ENCODE measurements around the gene DMD. TPM values are rescaled to one million over a fixed set of nuclear protein-coding genes. Genes with fewer than 3 reads are reported as not detected.

The DMD gene
- total RNA-seq, 1 experiment from 2014 or later, result 19.3 TPM

GRCh38 chrX:31506928-31507327, 1704.4 kb downstream of the DMD start:
- CTCF ChIA-PET, result no interaction called here
- POLR2A ChIA-PET, result no interaction called here
- Mint-ChIP-seq H3K4me1 (ENCODE audit: insufficient read depth, unreplicated experiment) (no peaks in the 10 kb centered on the region), H3K36me3 (ENCODE audit: insufficient read depth, unreplicated experiment) (no peaks in the 10 kb centered on the region), H3K4me3 (ENCODE audit: unreplicated experiment) (no peak overlapping the region), H3K9me3 (ENCODE audit: unreplicated experiment) (no peaks in the 10 kb centered on the region), H3K27ac (ENCODE audit: low read depth, unreplicated experiment) (no peak overlapping the region), H3K27me3 (ENCODE audit: insufficient read depth, unreplicated experiment) (peaks cover 13% of the 10 kb centered on the region)
- DNase-seq (ENCODE audit: unreplicated experiment), result no peak
- no peak for TF ChIP-seq CTCF (IDR thresholded peaks at IDR 0.05; ENCODE audit: unreplicated experiment)
- intact Hi-C loops (cut with micrococcal nuclease), result no loop called here
- no TSS peak for BruUV-seq (replicated peaks)

- TF ChIP-seq CTCF (IDR thresholded peaks at IDR 0.05; ENCODE audit: unreplicated experiment), result no peak
- intact Hi-C loops (cut with micrococcal nuclease), result no loop called here
- Mint-ChIP-seq H3K9me3 (ENCODE audit: unreplicated experiment) (no peaks in the 10 kb centered on the region), H3K27ac (ENCODE audit: low read depth, unreplicated experiment) (no peak overlapping the region), H3K4me1 (ENCODE audit: insufficient read depth, unreplicated experiment) (no peaks in the 10 kb centered on the region), H3K4me3 (ENCODE audit: unreplicated experiment) (no peak overlapping the region), H3K27me3 (ENCODE audit: insufficient read depth, unreplicated experiment) (peaks cover 13% of the 10 kb centered on the region), H3K36me3 (ENCODE audit: insufficient read depth, unreplicated experiment) (no peaks in the 10 kb centered on the region)
- BruUV-seq (replicated peaks), result no TSS peak
- CTCF ChIA-PET, result no interaction called here
- POLR2A ChIA-PET, result no interaction called here
- no peak for DNase-seq (ENCODE audit: unreplicated experiment)
Measured at GRCh38 chrX:31506360-31506759, 1705.0 kb downstream of the DMD start.

DNA sequence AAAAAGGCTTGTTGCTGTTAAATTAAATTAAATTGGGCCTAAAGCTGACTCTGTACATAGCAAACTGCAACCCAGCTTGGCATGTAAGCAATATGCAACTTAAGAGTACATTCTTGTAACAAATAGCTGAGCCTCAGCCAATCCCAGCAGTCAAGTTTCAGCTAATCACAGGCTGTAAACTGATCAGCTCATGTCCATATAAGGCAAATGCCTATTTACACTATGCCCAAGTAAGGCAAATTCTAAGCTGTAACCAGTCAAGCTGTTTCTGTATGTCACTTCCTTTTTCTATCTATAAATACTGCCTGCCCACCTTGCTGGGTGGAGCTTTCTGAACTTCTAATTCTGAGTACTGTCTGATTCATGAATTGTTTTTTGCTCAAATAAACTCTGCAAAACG, 1710.4 kb downstream of the DMD start:
- peaks cover 23% of the 10 kb centered on the region for H3K27me3 Mint-ChIP-seq (ENCODE audit: insufficient read depth, unreplicated experiment)
- CTCF ChIA-PET, result interaction anchor here (1.2 kb wide), 1 partner anchor 17 kb away, joined by 4 read pairs; no protein-coding TSS in a partner anchor
- no peaks in the 10 kb centered on the region for H3K9me3 Mint-ChIP-seq (ENCODE audit: unreplicated experiment)
- TF ChIP-seq CTCF (IDR thresholded peaks at IDR 0.05; ENCODE audit: unreplicated experiment), result no peak
- no peaks in the 10 kb centered on the region for H3K36me3 Mint-ChIP-seq (ENCODE audit: insufficient read depth, unreplicated experiment)
- BruUV-seq (replicated peaks), result no TSS peak
- DNase-seq (ENCODE audit: unreplicated experiment), result peak; percentile 1
- H3K4me1 Mint-ChIP-seq (ENCODE audit: insufficient read depth, unreplicated experiment), result peaks cover 11% of the 10 kb centered on the region
- POLR2A ChIA-PET, result no interaction called here
- intact Hi-C loops (cut with micrococcal nuclease), result no loop called here
- H3K27ac Mint-ChIP-seq (ENCODE audit: low read depth, unreplicated experiment), result no peak overlapping the region
- H3K4me3 Mint-ChIP-seq (ENCODE audit: unreplicated experiment), result no peak overlapping the region

GRCh38 chrX:31499109-31499508, 1712.2 kb downstream of the DMD start:
- no TSS peak for BruUV-seq (replicated peaks)
- no peaks in the 10 kb centered on the region for H3K36me3 Mint-ChIP-seq (ENCODE audit: insufficient read depth, unreplicated experiment)
- no peaks in the 10 kb centered on the region for H3K9me3 Mint-ChIP-seq (ENCODE audit: unreplicated experiment)
- H3K4me1 Mint-ChIP-seq (ENCODE audit: insufficient read depth, unreplicated experiment), result peaks cover 11% of the 10 kb centered on the region
- H3K27me3 Mint-ChIP-seq (ENCODE audit: insufficient read depth, unreplicated experiment), result peaks cover 23% of the 10 kb centered on the region
- intact Hi-C loops (cut with micrococcal nuclease), result no loop called here
- no peak for TF ChIP-seq CTCF (IDR thresholded peaks at IDR 0.05; ENCODE audit: unreplicated experiment)
- CTCF ChIA-PET, result interaction anchor here (0.7 kb wide), 1 partner anchor 473 kb away, joined by 5 read pairs; no protein-coding TSS in a partner anchor
- POLR2A ChIA-PET, result no interaction called here
- H3K4me3 Mint-ChIP-seq (ENCODE audit: unreplicated experiment), result no peak overlapping the region
- DNase-seq (ENCODE audit: unreplicated experiment), result peak; percentile 30
- no peak overlapping the region for H3K27ac Mint-ChIP-seq (ENCODE audit: low read depth, unreplicated experiment)

Measured in MCF 10A (cell line).